Stimulated activated CD4-positive, alpha-beta T cell treated with anti-CD3 and anti-CD28 coated beads, Interleukin-2, amount 100 ng/mL, for 4 hours (primary cell): Measurements from ENCODE around the gene NAV2.

Experiments used
- DNase-seq: peaks from one replicate; pipeline ENCODE4 v3.0.0-alpha.2; 2020; ENCODE audit warnings: low read depth

Gene NAV2

GRCh38 chr11:19740586-19740985 lies 27.9 kb downstream of the NAV2 start:
- DNase-seq, result no peak

GRCh38 chr11:19742588-19743292 lies 30.1 kb downstream of the NAV2 start:
- peak; percentile 53 for DNase-seq

- no peak for DNase-seq
Observed at GRCh38 chr11:19743622-19744021, 31.0 kb downstream of the NAV2 start.

GRCh38 chr11:19744130-19744529 lies 31.5 kb downstream of the NAV2 start:
- no peak for DNase-seq

GRCh38 chr11:19746086-19746485 lies 33.4 kb downstream of the NAV2 start:
- no peak for DNase-seq

- no peak for DNase-seq
Observed at GRCh38 chr11:19747634-19748033, 35.0 kb downstream of the NAV2 start.

GRCh38 chr11:19751055-19751454 lies 38.4 kb downstream of the NAV2 start:
- no peak for DNase-seq

- DNase-seq, result no peak
Observed at GRCh38 chr11:19753451-19754106, 40.9 kb downstream of the NAV2 start.

GRCh38 chr11:19756675-19757475 lies 44.2 kb downstream of the NAV2 start:
- no peak for DNase-seq

- no peak for DNase-seq
Observed at GRCh38 chr11:19759389-19759788, 46.8 kb downstream of the NAV2 start.

GRCh38 chr11:19762266-19762665 lies 49.6 kb downstream of the NAV2 start:
- no peak for DNase-seq

GRCh38 chr11:19763330-19763729 lies 50.7 kb downstream of the NAV2 start:
- DNase-seq, result no peak

- DNase-seq, result no peak
Observed at GRCh38 chr11:19766206-19766605, 53.6 kb downstream of the NAV2 start.

- DNase-seq, result no peak
Observed at GRCh38 chr11:19766810-19767209, 54.2 kb downstream of the NAV2 start.

GRCh38 chr11:19767627-19768151 lies 55.1 kb downstream of the NAV2 start:
- DNase-seq, result no peak

- no peak for DNase-seq
Observed at GRCh38 chr11:19768197-19768596, 55.6 kb downstream of the NAV2 start.

- no peak for DNase-seq
Observed at GRCh38 chr11:19768815-19769214, 56.2 kb downstream of the NAV2 start.

GRCh38 chr11:19769820-19770219 lies 57.2 kb downstream of the NAV2 start:
- no peak for DNase-seq

- DNase-seq, result no peak
Observed at GRCh38 chr11:19770277-19770676, 57.6 kb downstream of the NAV2 start.

GRCh38 chr11:19771463-19771862 lies 58.8 kb downstream of the NAV2 start:
- DNase-seq, result no peak

GRCh38 chr11:19772480-19772879 lies 59.8 kb downstream of the NAV2 start:
- no peak for DNase-seq

GRCh38 chr11:19774329-19774728 lies 61.7 kb downstream of the NAV2 start:
- DNase-seq, result no peak
